Measurements from ENCODE around the gene CASP9. TPM values are rescaled to one million over a fixed set of nuclear protein-coding genes. Genes with fewer than 3 reads are reported as not detected.
A peak's percentile ranks its signal among the peaks of the same experiment; 100 is the strongest.

The CASP9 gene
- 8.2 and 11.3 TPM in 2 replicates for total RNA-seq (2014; rRNA removed)
- 6.8 TPM for polyA plus RNA-seq (2012)

DNA sequence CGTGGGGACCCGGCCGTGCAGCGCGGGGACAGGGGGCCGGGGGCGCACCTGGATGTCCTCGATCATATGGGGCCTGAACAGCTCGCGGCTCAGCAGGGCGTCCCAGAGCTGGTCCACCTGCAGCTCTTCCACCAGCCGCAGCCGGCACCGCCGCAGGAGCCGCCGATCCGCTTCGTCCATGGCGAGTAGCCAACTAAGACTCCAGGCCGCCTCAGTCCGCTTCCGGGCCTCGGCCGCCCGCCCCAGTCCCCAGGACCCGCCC lies at the start of gene CASP9:
TSS of gene CASP9 (minus strand) at position 195 of the 262 bp plus-strand sequence. CDS start at position 180, 15 bp downstream.
- no peak for DNase-seq (ENCODE audit: low read depth)

DNA sequence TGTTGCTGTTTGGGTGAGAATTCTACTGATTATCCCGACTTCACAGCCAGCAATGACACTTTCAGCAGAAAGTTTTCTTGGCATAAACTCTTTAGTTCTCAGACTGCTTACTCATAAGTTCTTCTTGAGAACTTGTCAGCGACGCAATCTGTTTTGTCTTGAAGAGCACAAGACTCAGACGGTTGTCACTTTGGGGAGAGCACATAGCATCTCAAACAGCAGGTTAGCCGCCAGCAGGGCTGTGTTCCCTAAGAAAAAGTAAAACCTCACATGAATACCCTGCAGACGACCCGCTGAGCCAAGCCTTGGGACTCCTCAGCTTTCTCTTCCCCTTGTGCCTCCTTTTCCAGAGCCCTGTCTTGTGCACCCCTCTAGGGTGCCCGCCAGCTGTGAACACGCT lies 49.5 kb upstream of the CASP9 start:
- no peak for DNase-seq (ENCODE audit: low read depth)

DNA sequence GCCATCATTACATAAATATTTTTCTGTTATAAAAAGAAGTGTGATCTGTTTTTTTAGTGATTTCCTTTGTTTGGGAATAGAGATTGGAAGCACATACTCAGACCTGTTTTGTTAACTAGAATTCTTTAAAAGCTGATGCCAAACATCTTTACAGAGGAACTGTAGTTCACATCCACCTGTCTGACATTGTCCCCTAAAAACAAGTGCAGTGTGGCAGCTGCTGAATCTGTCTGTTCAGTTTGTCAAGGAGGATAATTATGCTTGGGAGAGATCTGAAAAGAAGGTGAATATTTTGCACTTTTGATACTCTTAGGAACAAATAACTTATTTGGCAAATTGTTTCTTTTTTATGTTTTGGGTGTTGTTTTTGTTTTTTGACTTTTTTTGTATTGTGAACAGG lies 47.3 kb upstream of the CASP9 start:
- DNase-seq (ENCODE audit: low read depth): no peak

DNA sequence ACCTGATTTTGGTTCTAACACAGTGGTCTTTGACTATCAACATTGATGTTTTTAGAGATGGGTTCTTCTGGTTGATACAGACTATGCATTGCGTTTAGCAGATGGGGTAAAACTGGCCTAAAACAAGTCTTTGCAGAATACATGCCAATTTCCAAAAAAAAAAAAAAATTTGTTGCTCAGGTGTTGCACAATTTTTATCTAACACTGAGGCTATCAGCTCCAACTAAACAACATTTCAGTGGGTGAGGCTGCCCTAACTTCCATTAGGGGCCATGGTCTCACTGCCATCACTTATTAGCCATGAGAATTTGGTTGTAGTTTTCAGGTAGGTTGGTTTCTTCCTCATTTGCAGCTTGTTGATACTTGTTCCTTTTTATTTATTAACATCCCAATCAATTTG lies 46.8 kb upstream of the CASP9 start:
- no peak for DNase-seq (ENCODE audit: low read depth)

DNA sequence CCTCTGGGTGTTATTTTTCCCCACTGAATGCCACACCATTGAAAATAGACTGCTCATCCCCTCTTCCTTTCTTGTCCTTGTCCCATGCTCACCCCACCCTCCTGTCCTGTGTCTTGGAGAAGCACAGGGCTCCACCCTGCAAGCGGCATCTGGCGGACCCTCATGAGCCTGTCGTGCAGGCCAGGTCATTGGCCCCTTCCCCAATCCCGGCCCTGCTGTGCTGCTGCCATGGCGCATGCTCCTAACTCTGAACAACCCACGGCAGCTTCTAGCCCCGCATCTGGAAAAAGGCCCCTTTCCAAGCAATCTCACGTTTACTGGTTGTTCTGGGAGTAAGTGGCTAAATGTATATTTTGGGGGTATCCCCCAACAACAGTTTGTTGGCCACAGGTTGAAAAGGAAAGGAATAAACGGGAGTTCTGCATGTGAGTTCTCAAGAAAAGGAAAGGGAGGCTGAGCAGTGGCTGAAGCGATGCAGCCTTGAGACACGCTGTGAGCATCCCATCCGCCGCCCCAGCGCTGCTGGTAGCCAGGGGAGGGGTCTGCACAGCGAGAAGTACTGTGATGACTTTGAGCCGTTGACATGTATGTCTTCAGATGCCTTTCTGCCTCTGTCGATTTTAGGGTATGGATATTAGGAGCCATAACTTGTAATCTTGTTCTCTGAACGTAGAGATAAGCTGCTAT lies 44.5 kb upstream of the CASP9 start:
- no peak for DNase-seq (ENCODE audit: low read depth)

DNA sequence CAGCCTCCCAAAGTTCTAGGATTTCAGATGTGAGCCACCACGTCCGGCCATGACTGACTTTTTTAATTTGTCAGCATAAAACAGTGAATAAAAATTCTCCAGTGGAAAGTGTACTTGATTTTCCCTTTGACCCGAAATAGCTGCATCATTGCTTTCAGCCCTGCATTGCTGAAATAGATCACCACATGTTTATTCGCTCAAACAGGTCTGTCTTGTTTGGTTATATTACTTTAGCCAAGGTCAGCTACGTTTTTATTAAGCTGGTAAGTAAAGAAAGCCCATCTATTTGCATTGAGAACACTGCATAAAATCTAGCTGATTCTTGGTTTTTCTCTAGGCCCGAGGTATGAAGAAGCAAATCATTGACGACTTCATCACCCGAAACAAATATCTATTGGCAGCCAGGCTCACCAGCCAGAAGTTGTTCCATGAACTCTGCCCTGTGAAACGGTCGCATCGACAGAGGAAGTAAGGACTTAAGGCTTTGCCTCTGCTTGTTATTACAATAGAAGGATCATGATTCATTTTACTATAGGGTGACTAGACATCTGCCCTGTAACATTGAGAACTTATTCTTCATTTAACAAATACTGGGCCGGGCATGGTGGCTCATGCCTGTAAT lies 35.3 kb upstream of the CASP9 start:
- DNase-seq (ENCODE audit: low read depth): no peak

DNA sequence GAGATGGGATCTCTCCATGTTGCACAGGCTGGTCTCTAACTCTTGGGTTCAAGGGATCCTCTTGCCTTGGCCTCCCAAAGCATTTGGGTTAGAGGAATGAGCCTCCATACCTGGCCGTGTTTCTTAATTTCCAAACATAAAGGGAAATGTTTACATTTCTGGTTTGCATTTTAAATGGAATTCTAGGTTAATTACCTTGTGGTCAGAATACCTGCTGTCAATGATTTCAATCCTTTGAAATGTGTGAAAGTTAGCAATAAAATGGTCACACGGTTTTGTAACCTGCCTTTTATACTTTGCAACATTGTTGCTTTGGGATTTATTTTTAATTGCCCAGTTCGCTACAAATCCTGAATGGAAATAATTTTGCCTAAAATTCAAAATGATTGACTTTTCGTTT lies 34.5 kb upstream of the CASP9 start:
- DNase-seq (ENCODE audit: low read depth): no peak

DNA sequence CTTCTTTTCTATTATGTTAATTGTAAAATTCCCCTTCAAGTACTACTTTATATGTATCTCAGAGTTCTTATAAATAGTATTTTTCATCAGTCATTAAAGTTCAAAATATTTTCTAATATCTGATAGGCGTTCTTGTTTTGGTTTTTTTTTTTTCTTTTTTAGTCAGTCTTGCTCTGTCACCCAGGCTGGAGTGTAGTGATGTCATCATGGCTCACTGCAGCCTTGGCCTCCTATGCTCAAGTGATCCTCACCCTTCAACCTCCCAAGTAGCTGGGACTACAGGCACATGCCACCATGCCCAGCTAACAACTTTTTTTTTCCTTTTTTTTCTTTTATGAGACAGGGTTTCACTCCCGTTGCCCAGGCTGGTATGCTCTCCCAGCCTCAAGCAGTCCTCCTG lies 33.6 kb upstream of the CASP9 start:
- DNase-seq (ENCODE audit: low read depth): no peak

DNA sequence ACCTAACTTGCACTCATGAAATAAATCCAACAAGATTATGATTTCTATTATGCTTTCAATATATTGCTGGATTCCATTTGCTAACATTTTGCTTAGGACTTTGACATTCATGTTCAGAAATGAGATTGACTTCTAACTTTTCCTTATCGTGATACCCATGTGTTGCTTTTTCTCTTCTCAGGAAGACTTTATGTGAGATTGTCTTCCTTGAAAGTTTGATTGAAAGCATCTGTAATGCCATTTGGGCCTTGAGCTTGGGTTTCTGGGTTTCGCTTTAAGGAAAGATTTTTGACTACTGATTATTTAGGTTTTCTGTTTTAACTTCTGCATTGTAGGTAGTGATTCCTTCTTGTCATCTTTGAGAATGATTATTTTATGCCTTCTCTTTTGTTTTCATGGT lies 33.0 kb upstream of the CASP9 start:
- no peak for DNase-seq (ENCODE audit: low read depth)

DNA sequence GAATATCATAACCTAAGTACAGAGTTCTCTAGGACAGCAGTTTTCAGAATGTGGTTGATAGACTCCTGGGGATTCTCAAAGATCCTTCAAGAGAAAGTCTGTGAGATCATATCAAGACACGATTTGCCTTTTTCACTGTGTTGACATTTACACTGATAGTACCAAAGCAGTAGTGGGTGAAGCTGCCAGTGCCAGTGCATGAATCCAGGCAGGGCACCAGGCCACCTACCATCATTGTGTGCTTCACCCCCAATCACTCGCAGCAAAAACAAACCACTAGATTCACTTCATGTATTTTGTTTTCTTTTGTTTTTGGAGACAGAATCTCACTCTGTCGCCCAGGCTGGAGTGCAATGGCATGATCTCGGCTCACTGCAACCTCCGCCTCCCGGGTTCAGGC lies 26.6 kb upstream of the CASP9 start:
- DNase-seq (ENCODE audit: low read depth): no peak

DNA sequence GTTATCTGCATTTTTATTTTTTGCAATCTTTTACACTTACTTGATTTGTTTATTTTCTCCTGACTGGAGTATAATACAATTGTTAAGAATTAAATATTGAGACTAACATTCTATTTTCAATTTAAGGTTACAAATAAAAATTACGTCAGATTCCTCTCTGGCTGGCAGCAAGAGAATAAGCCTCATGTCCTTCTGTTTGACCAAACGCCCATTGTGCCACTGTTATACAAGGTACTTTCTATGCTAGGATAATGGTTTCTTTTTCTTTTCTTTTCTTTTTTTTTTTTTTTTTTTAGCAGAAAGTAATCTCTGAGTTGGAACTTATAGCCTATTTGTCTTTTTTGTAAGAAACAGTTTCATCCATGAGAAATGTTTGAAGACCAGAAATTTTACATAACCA lies 22.6 kb upstream of the CASP9 start:
- DNase-seq (ENCODE audit: low read depth): no peak

DNA sequence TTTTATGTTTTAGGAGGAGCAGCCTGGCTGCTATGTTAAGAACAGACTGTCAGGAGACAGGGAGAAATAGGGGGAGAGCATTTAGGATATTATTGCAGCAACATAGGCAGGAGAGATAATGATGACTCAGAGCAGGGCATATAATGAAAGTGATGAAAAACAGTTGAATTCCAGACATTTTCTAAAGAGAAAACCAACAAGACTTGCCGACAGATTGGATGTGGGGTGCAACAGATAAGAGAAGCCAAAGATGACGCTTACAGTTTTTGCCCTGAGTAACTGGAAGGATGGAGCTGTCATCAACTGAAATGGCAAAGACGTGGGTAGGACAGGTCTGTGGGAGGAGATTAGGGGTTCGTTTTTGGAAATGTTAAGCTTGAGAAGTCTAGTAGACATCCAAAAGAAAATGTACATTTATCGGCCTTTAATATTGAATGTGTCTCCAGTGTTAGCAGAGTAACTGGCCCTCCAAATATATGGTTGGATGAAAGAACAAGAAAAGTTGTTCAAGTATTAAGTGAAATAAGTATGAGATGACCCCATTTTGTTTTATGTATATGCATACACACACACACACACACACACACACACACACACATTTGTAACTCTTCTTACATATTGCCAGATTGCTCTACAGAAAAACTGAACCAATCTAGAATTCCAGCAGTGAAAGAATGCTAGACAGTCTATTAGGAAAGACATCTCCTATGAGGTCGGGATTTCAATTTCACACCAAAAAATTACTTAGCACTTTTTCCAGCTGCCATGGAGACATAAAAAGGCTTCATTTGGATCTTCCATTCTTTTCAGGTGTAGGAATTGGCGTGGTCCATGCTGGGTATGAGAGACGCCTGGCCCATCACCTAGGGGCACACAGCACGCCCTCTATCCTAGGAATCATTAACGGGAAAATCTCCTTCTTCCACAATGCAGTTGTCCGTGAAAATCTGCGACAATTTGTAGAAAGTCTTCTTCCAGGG lies 19.9 kb upstream of the CASP9 start:
- DNase-seq (ENCODE audit: low read depth): peak; percentile 0

DNA sequence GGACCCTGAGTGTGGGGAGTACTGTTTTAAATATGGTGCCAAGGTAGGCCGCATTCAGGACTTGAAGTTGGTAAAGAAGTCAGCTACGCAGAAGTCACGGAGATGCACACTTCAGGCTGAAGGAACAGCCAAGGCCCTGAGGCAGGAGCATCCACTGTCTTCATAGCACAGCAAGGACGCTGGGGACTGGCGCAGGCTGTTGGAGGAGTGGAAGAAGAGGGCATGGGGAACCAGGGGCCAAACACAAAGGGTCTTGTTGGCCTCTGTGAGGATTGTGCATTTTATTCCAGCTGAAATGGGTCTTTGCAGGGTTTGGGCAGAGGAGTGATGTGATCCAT lies 19.2 kb upstream of the CASP9 start:
- no peak for DNase-seq (ENCODE audit: low read depth)

DNA sequence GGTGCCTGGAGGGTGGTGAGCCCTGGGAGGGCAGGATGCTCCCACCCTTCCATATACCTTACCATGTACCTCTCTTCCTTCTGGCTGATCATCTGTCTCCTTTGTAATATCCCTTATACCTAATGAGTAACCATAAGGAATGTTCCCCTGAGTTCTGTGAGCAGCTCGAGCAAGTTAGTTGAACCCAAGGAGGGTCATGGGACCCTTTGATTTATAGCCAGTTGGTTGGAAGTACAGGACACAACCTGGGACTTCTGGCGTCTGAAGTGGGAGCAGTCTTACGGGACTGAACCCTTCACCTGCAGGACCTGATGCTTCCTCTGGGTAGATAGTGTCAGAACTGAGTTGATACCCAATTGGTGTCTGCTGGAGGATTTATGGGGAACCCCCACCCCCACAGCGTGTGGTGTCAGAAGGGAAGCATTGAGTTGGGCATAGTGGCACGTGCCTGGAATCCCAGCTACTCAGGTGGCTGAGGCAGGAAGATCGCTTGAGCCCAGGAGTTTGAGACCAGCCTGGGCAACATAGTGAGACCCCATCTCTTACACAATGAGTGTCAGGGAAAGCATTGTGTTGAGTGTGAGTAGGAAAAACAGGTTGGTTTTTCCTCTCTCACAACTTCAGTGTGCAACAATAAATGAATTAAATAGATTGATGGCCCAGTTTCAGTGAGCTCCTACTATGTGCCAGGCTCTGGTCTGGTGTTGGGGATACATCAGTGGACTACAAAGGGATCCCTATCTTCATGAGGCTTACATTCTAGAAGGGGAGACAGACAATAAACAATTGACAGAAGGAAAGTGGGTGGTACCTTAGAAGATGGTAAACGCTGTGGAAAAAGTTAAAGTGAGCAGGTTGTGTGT lies 18.6 kb upstream of the CASP9 start:
- DNase-seq (ENCODE audit: low read depth): no peak

DNA sequence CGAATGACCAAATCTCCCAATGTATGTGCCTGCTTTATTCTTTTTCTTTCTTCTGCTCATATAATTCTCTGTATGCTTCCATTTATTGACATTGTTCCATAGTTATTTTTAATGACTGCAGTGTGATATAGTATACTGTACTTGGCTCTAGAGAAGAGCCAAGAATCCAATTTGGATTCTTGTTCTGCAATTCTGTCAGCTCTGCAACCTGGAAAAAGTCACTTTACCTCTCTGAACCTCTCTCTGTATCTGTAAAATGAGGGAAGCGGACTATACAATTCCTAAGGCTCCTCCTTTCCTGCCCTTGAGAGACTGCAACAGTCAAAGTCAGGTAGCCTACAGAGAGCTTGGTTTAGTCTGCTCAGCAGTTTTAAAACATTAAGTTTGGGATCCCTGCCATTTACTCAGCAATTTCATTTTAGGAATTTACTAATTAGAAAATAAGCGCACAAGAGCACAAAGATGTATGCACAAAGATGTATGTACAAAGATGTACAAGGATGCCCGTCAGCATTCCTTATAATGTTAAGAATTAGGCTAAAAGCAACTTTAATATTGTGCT lies 17.3 kb upstream of the CASP9 start:
- no peak for DNase-seq (ENCODE audit: low read depth)

DNA sequence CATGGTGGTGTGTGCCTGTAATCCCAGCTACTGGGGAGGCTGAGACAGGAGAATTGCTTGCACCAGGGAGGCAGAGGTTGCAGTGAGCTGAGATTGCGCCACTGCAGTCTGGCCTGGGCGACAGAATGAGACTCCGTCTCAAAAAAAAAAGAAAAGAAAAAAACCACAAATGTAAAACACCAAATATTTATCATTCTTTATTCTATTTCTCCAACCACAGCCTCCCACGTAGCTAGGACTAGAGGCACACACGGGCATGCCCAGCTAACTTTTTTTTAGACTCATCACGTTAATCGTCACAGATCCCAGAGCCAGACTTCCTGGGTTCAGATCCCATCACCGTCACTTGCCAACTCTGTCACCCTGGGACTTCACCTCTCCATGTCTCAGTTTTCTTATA lies 16.2 kb upstream of the CASP9 start:
- no peak for DNase-seq (ENCODE audit: low read depth)

DNA sequence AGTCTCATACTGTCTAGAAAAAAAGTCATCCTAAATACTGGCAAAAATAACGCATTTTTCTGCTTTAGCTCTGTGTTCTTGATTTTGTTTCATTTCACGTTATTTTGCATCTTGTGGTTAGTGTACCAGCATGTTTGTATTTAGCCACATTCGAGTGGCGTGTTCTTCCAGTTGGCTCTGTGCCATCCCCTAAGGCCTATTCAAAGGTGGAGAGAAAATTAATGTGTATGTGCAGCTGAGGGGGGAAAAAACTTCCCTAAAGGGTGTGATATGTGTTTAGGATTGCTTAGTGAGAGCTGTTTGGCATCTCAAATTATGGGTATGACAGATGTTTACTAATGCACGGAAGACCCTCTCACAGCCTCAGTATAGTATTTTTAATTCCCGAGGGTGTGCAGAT lies 14.8 kb upstream of the CASP9 start:
- DNase-seq (ENCODE audit: low read depth): peak; percentile 1

DNA sequence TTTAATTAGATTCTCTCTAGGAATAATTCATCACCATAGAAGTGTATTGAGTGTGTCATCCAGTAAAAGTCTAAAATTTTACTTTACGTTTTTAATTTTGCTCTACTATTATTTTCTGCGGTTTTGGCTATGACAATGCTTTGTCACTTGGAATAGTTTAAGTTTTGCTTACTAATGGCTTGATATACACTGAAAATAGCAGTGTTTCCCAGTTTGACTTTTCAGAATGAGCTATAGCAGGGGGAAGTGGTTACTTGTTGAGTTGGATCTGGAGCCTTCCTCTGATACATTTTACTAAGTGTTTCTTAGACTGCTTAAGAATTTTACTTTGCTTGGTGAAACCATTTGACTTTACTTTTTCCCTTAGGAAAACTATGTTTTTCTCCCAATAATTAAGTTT lies 7.7 kb upstream of the CASP9 start:
- DNase-seq (ENCODE audit: low read depth): no peak

DNA sequence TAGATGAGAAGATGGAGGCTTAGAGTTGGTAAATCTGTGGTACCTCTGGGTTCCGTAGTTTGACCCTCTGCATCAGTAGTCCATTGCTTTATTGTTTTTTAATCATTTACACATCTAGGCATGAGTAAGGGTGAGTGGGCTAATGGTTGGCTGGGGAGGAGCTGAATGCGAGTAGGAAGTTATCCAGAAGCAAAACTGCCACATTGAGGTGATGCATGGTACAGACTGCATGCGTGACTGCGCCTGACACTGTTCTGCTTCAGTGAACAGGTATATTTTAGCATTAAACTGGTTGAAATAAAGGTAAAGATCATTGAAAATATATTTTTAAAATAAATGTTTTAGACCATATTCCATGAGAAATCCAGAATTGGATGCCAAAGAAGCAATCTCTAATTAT lies 7.0 kb upstream of the CASP9 start:
- DNase-seq (ENCODE audit: low read depth): no peak

DNA sequence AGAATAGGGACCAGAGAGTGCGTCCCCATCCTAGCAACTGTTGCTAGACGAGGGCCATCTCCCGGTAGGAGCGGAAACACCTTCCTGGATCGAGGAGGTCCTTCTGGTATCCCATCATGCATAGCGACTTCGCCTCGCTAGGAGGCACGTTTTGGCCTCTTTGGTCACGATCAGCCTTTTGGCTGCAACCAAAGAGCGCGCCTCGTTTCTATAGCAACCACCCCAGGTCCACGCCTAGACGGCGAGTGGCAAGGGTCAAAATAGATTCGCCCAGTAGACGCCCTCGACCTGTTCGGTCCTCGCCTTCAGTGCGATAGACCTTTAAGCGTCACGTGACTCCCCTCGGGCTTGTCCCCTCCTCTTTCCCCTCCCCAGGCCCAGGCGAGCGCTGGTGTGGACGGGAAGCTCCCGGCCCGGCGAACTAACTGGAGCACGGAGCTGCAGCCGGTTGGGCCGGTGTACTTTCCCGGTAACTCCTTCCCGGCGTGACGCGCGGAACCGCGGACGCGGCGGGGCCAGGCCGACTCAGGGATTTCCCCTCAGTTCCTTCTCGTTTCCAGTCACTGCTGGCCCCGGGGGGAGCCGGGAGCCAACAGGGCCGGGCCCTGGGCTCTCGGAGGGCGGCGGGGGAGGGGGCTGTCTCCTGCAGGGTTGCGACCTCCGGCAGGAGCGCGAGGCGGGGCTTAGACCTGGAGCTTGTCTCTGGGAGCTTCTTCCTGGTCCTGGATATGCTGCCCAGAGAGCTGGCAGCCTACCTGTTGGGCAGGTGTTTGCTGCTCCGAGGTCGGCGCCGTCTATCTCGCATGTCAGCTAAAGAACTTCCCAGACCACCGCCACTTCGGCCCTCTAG lies 2.7 kb upstream of the CASP9 start, which contains the start of gene DNAJC16:
TSS of gene DNAJC16 (plus strand) at position 359 of the 850 bp plus-strand sequence. CDS start 2,258 bp downstream, outside the sequence.
- peak; percentile 100 for DNase-seq (ENCODE audit: low read depth)
